K562 (cell line): ENCODE measurements around the gene SDC3. TPM values are rescaled to one million over a fixed set of nuclear protein-coding genes. Genes with fewer than 3 reads are reported as not detected.

Experiments used
- ATF6 ChIP-seq: sonication (generic); formaldehyde crosslinking; IDR thresholded peaks from 2 replicates; pipeline ENCODE4 v1.4.0; 2020; ENCODE audit warnings: mild to moderate bottlenecking, missing genetic modification reagents
- CREM ChIP-seq: IDR thresholded peaks from 2 replicates; pipeline ENCODE4 v1.6.1; 2014; ENCODE audit warnings: antibody characterized with exemption, low read depth
- EP400 ChIP-seq: fragments of 450-650 bp; IDR thresholded peaks from 2 replicates; pipeline ENCODE4 v1.6.1; 2017; ENCODE audit warnings: antibody characterized with exemption, mild to moderate bottlenecking, moderate library complexity
- EWSR1 ChIP-seq: fragments of 450-650 bp; IDR thresholded peaks from 2 replicates; pipeline ENCODE4 v1.6.1; 2018; ENCODE audit warnings: borderline replicate concordance, mild to moderate bottlenecking, low read depth, moderate library complexity; ENCODE audit not compliant: partially characterized antibody
- ID3 ChIP-seq, 2 experiments: fragments of 250-450 bp in 1 of 2; fragments of 450-650 bp in 1 of 2; sonication (Bioruptor Pico) in 1 of 2; IDR thresholded peaks; 2 replicates each; pipeline versions ENCODE4 v1.6.1 to v1.8.0; 2016 to 2021; ENCODE audit warnings: mild to moderate bottlenecking in 2 of 2, moderate library complexity in 2 of 2, missing compliant biosample characterization in 1 of 2, missing genetic modification characterization in 1 of 2
- MCM3 ChIP-seq: fragments of 450-650 bp; IDR thresholded peaks from 2 replicates; pipeline ENCODE4 v1.6.1; 2016
- NFRKB ChIP-seq: fragments of 450-650 bp; IDR thresholded peaks from 2 replicates; pipeline ENCODE4 v1.6.1; 2016; ENCODE audit warnings: low read depth
- NONO ChIP-seq, 2 experiments: fragments of 200-400 bp in 1 of 2; fragments of 450-650 bp in 1 of 2; formaldehyde crosslinking in 1 of 2; IDR thresholded peaks; 2 replicates each; pipeline ENCODE4 v1.6.1; 2017; ENCODE audit warnings: low read depth in 2 of 2, mild to moderate bottlenecking in 2 of 2, moderate library complexity in 2 of 2, low read length in 1 of 2
- NR1H2 ChIP-seq: sonication (generic); formaldehyde crosslinking; IDR thresholded peaks from 2 replicates; pipeline ENCODE4 v1.4.0; 2020; ENCODE audit warnings: mild to moderate bottlenecking, missing genetic modification reagents
- YY1 ChIP-seq, 3 experiments: IDR thresholded peaks; 2 replicates each; pipeline ENCODE4 v1.6.1; 2011; ENCODE audit warnings: low read length in 2 of 3, mild to moderate bottlenecking in 2 of 3, moderate library complexity in 2 of 3, borderline replicate concordance in 1 of 3, control low read depth in 1 of 3, low read depth in 1 of 3; ENCODE audit not compliant: insufficient read depth in 3 of 3, insufficient replicate concordance in 2 of 3, control insufficient read depth in 1 of 3, insufficient read length in 1 of 3; ENCODE audit errors: extremely low read depth in 1 of 3
- ZBTB7A ChIP-seq: IDR thresholded peaks from 2 replicates; pipeline ENCODE4 v1.6.1; 2011; ENCODE audit warnings: low read depth, mild to moderate bottlenecking, low read length, moderate library complexity, borderline replicate concordance; ENCODE audit not compliant: control insufficient read depth
- ZNF280A ChIP-seq: fragments of 450-650 bp; IDR thresholded peaks from 2 replicates; pipeline ENCODE4 v1.6.1; 2018; ENCODE audit warnings: mild to moderate bottlenecking, low read depth; ENCODE audit not compliant: partially characterized antibody
- ZNF407 ChIP-seq: fragments of 450-650 bp; IDR thresholded peaks from 2 replicates; pipeline ENCODE4 v1.6.1; 2016; ENCODE audit warnings: low read depth
- polyA plus RNA-seq, 8 experiments: library from polyadenylated mRNA; depleted of rRNA in 4 of 8; stranded (reverse) in 5 of 8; unstranded in 3 of 8; fragments of >200 nt; fragmentation: Nextera tagmentation in 2 of 8; fragmentation: Illumina TruSeq in 1 of 8; extraction: Ambion mirVana in 2 of 8; extraction: Trizol in 1 of 8; gene quantifications; 2 replicates each; pipeline versions ENCODE4 v1.2.1 to v1.2.3, GENCODE V29; 2011 to 2014; ENCODE audit warnings: inconsistent platforms in 1 of 8, missing spikeins in 1 of 8
- total RNA-seq, 7 experiments: library from RNA; depleted of rRNA in 6 of 7; stranded (reverse); fragments of >200 nt in 6 of 7; fragmentation: Illumina TruSeq in 2 of 7; extraction: Trizol in 2 of 7; gene quantifications; 2 replicates each; pipeline versions ENCODE4 v1.2.1 to v1.2.3, GENCODE V29; 2011 to 2021; ENCODE audit warnings: low replicate concordance in 1 of 7

The SDC3 gene
- total and polyA plus RNA-seq, 9 of the 15 experiments (the other 6 are each of a cell fraction or from before 2014, with no cell fraction given): 0.38 to 44.1 (median 12.1) TPM

GRCh38 chr1:30895944-30896660, 12.5 kb downstream of the SDC3 start (continued):
- no peak for TF ChIP-seq ZNF407
- TF ChIP-seq EP400: peak; percentile 95
- no peak for TF ChIP-seq ATF6 (CRISPR knock-in tag)
- no peak for TF ChIP-seq YY1 (IDR thresholded peaks at IDR 0.05; ENCODE audit: borderline replicate concordance in 1 of 3, control insufficient read depth in 1 of 3, extremely low read depth in 1 of 3, insufficient read depth in 3 of 3, insufficient read length in 1 of 3, insufficient replicate concordance in 2 of 3, low read depth in 1 of 3, low read length in 2 of 3)
- peak; percentile 95 for TF ChIP-seq NFRKB
- TF ChIP-seq ZBTB7A: no peak
- 0 out of 2 replicates have a peak, but pooled peaks have one; percentile 0 for TF ChIP-seq CREM
- TF ChIP-seq EWSR1: no peak
- TF ChIP-seq NR1H2: no peak
- no peak for TF ChIP-seq MCM3
- no peak for TF ChIP-seq ID3 (CRISPR knock-in tag; IDR thresholded peaks at IDR 0.05)
- 0 out of 2 replicates have a peak, but pooled peaks have one; percentile 23 for TF ChIP-seq ID3 (tag; IDR thresholded peaks at IDR 0.05)
- no peak for TF ChIP-seq ZNF280A
- no peak for TF ChIP-seq NONO (IDR thresholded peaks at IDR 0.05; ENCODE audit: low read depth in 2 of 2, low read length in 1 of 2)
